ENCODE data around the gene SV2A.

DNA sequence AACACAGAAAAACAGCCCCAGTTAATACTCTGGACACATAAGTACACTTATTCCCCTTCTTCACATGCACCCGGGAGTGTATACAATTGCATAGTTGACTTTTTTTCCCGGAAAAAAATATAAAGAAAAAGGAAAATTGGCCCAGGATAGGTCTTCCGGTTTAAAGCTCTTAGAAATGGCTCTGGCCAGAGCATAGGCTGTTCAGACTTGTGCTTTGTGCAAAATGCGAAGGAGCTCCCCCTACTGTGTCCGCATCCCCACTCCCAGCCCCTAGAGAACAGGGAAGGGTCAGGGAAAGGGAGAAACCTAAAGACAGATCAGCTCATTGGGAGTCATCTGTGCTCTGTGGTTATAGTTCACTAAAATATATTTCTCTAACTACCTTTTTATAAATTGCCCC, 24.6 kb upstream of the SV2A start:
- TF ChIP-seq, protein P1, sequence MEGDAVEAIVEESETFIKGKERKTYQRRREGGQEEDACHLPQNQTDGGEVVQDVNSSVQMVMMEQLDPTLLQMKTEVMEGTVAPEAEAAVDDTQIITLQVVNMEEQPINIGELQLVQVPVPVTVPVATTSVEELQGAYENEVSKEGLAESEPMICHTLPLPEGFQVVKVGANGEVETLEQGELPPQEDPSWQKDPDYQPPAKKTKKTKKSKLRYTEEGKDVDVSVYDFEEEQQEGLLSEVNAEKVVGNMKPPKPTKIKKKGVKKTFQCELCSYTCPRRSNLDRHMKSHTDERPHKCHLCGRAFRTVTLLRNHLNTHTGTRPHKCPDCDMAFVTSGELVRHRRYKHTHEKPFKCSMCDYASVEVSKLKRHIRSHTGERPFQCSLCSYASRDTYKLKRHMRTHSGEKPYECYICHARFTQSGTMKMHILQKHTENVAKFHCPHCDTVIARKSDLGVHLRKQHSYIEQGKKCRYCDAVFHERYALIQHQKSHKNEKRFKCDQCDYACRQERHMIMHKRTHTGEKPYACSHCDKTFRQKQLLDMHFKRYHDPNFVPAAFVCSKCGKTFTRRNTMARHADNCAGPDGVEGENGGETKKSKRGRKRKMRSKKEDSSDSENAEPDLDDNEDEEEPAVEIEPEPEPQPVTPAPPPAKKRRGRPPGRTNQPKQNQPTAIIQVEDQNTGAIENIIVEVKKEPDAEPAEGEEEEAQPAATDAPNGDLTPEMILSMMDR (IDR thresholded peaks at IDR 0.05) = no peak
- TF ChIP-seq POLR2A (IDR thresholded peaks at IDR 0.05) (no peak), POLR2AphosphoS5 (IDR thresholded peaks at IDR 0.05) (peak in 1 of 3 donors; percentile 10), EP300 (IDR thresholded peaks at IDR 0.05) (no peak)
